MM.1S (cell line): Measurements from ENCODE around the gene CEP104.

Experiments used
- DNase-seq: peaks from one replicate; pipeline ENCODE4 v3.0.0-alpha.2; 2015
- H2AFZ ChIP-seq: fragments of 300-600 bp; sonication (generic); 2 replicates; pipeline ENCODE4 v1.6.0; 2016; ENCODE audit warnings: antibody characterized with exemption, low read length
- H3F3A ChIP-seq: fragments of 300-600 bp; sonication (generic); 2 replicates; pipeline ENCODE4 v1.6.1; 2016; ENCODE audit warnings: mild to moderate bottlenecking, antibody characterized with exemption, low read length, moderate library complexity, mixed read lengths; ENCODE audit not compliant: insufficient read depth
- H3K27ac ChIP-seq: fragments of 300-600 bp; sonication (generic); 2 replicates; pipeline ENCODE4 v1.5.1; 2016; ENCODE audit warnings: mild to moderate bottlenecking, low read length
- H3K27me3 ChIP-seq: fragments of 300-600 bp; sonication (generic); replicated peaks from 2 replicates; pipeline ENCODE4 v1.6.0; 2016; ENCODE audit warnings: low read length; ENCODE audit not compliant: insufficient read depth
- H3K36me3 ChIP-seq: fragments of 300-600 bp; sonication (generic); replicated peaks from 2 replicates; pipeline ENCODE4 v1.6.1; 2016; ENCODE audit warnings: mild to moderate bottlenecking, low read length, mixed read lengths; ENCODE audit not compliant: insufficient read depth
- H3K4me1 ChIP-seq: fragments of 300-600 bp; sonication (generic); 2 replicates; pipeline ENCODE4 v1.6.1; 2016; ENCODE audit warnings: low read length, mixed read lengths
- H3K4me2 ChIP-seq: fragments of 300-600 bp; sonication (generic); 2 replicates; pipeline ENCODE4 v1.6.0; 2016; ENCODE audit warnings: low read depth, low read length
- H3K4me3 ChIP-seq: fragments of 300-600 bp; sonication (generic); 2 replicates; pipeline ENCODE4 v1.5.1; 2016; ENCODE audit warnings: low read length, mixed read lengths
- H3K79me2 ChIP-seq: fragments of 300-600 bp; sonication (generic); 2 replicates; pipeline ENCODE4 v1.6.1; 2016; ENCODE audit warnings: mixed run types, low read length, mixed read lengths
- H3K9ac ChIP-seq: fragments of 300-600 bp; sonication (generic); 2 replicates; pipeline ENCODE4 v1.6.1; 2016; ENCODE audit warnings: low read length, mixed read lengths
- H3K9me2 ChIP-seq: fragments of 300-600 bp; sonication (generic); replicated peaks from 2 replicates; pipeline ENCODE4 v1.6.1; 2016; ENCODE audit warnings: mild to moderate bottlenecking, low read length, mixed read lengths; ENCODE audit not compliant: insufficient read depth
- H3K9me3 ChIP-seq: fragments of 300-600 bp; sonication (generic); replicated peaks from 2 replicates; pipeline ENCODE4 v1.6.1; 2016; ENCODE audit warnings: mild to moderate bottlenecking, low read length, mixed read lengths; ENCODE audit not compliant: insufficient read depth
- H4K20me1 ChIP-seq: fragments of 300-600 bp; sonication (generic); 2 replicates; pipeline ENCODE4 v1.6.1; 2016; ENCODE audit warnings: mild to moderate bottlenecking, low read length, moderate library complexity, mixed read lengths; ENCODE audit not compliant: insufficient read depth
- CTCF ChIP-seq: fragments of 300-600 bp; sonication (generic); IDR thresholded peaks from 2 replicates; pipeline ENCODE4 v1.5.1; 2016; ENCODE audit warnings: antibody characterized with exemption, low read length, mixed read lengths
- EZH2 ChIP-seq: fragments of 300-600 bp; sonication (generic); optimal IDR thresholded peaks from 2 replicates; pipeline ENCODE3; 2017; ENCODE audit warnings: low read depth, mild to moderate bottlenecking, antibody characterized with exemption, low read length, mixed read lengths
- EZH2phosphoT487 ChIP-seq: fragments of 300-600 bp; sonication (generic); IDR thresholded peaks from 2 replicates; pipeline ENCODE4 v1.6.1; 2018; ENCODE audit warnings: antibody characterized with exemption, low read length

Gene CEP104

GRCh38 chr1:3890389-3891328 lies 33.6 kb upstream of the CEP104 start:
- no peak overlapping the region for H3K27ac ChIP-seq

GRCh38 chr1:3889936-3890335 lies 32.9 kb upstream of the CEP104 start:
- no peak overlapping the region for H3K4me3 ChIP-seq
- H3K4me2 ChIP-seq = no peak overlapping the region
- H3K27me3 ChIP-seq = no peaks in the 10 kb centered on the region
- H3K36me3 ChIP-seq = no peaks in the 10 kb centered on the region; the same call in 1 of the 2 replicates
- no peaks in the 10 kb centered on the region for H3K9me3 ChIP-seq
- H3K9ac ChIP-seq = no peak overlapping the region
- H4K20me1 ChIP-seq = no peaks in the 10 kb centered on the region
- H2AFZ ChIP-seq = no peak overlapping the region
- H3K27ac ChIP-seq = no peak overlapping the region
- no peak for DNase-seq
- no peaks in the 10 kb centered on the region for H3K9me2 ChIP-seq
- TF ChIP-seq EZH2 (no peak), CTCF (no peak), EZH2phosphoT487 (no peak)
- H3K4me1 ChIP-seq = no peaks in the 10 kb centered on the region
- peaks cover 18% of the 10 kb centered on the region for H3K79me2 ChIP-seq
- H3F3A ChIP-seq = no peaks in the 10 kb centered on the region

More at GRCh38 chr1:3890389-3891328, 33.6 kb upstream of the CEP104 start:
- Histone ChIP-seq H3K4me1 (no peaks in the 10 kb centered on the region), H3K4me3 (no peak overlapping the region), H3F3A (no peaks in the 10 kb centered on the region), H3K36me3 (no peaks in the 10 kb centered on the region; the same call in 1 of the 2 replicates), H2AFZ (no peak overlapping the region), H3K4me2 (no peak overlapping the region), H4K20me1 (no peaks in the 10 kb centered on the region), H3K9me3 (no peaks in the 10 kb centered on the region), H3K79me2 (peaks cover 25% of the 10 kb centered on the region), H3K27me3 (no peaks in the 10 kb centered on the region), H3K9ac (no peak overlapping the region), H3K9me2 (no peaks in the 10 kb centered on the region)
- no peak for DNase-seq
- TF ChIP-seq EZH2 (no peak), EZH2phosphoT487 (no peak), CTCF (no peak)

- no peak overlapping the region for H3K27ac ChIP-seq
- no peak overlapping the region for H3K4me3 ChIP-seq
- no peak for DNase-seq
- no peak overlapping the region for H3K9ac ChIP-seq
- H3K9me2 ChIP-seq = no peaks in the 10 kb centered on the region
- no peak overlapping the region for H2AFZ ChIP-seq
- peaks cover 7% of the 10 kb centered on the region for H3K79me2 ChIP-seq
- no peak overlapping the region for H3K4me2 ChIP-seq
- TF ChIP-seq EZH2 = no peak
- TF ChIP-seq EZH2phosphoT487 = no peak
- TF ChIP-seq CTCF = no peak
- no peaks in the 10 kb centered on the region for H3K4me1 ChIP-seq
- no peaks in the 10 kb centered on the region for H3K27me3 ChIP-seq
- H3K9me3 ChIP-seq = no peaks in the 10 kb centered on the region
- H3K36me3 ChIP-seq = no peaks in the 10 kb centered on the region; the same call in 1 of the 2 replicates
- no peaks in the 10 kb centered on the region for H4K20me1 ChIP-seq
- no peaks in the 10 kb centered on the region for H3F3A ChIP-seq
Measured at GRCh38 chr1:3888301-3888700, 31.3 kb upstream of the CEP104 start.
